ENCODE data around the gene ZNF563.
"Not testable (repeated sequence)": the region's sequence is repeated elsewhere in the genome, so short reads cannot be mapped to it uniquely, and the experiment has no call there.

Gene ZNF563

DNA sequence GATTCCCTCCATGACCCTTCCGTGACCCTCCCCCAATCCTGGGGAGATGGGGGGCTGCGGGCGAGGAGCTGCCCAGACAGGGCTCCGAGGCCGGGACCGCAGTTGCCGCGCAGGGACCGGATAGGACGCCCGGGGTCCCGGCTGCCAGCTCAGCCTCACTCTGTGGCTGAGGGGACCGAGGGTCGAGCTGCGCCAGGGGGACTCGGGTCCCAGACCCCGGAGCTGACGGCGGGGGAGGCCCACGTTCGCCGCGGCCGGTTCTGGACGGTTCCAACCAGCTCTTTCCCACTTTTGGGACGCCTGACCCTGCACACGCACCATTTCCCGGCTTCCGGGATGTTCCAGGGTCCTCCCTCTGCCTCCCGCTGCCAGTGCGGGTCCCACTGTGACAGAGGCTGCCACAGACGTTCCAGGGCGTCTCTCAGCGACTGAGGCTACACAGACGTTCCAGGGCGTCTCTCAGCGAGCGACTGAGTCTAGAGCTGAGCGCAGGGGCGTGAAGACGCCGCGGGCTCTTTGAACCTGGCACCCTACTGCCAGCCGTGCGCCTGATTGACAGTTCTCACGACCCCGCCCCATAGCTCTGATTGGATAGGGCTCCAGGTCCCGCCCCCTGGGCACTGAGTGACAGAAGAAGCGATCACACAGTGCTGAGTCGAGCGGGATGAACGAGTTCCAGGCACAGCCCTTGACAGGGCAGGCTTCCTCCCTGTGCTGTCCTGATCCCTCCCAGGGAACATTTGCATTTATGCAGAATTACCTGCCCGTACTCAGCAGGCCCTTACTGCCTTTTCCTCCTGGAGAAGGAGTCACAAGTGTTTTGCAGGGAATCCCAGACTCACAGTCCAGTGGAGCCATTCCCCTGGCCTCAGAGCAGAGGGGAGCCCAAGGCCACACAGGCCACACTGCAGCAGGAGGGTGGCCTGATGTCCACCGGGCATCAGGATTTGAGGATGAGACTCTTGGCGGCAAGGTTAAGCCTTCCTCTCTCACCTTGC lies at the start of gene ZNF563:
TSS of gene ZNF563 (minus strand) at position 472 of the 998 bp plus-strand sequence. CDS start at position 321, 151 bp downstream.
- intact Hi-C loops (cut with DNase I), result no loop called here
- peak; percentile 96 to 100 (median 99) for DNase-seq

- intact Hi-C loops (cut with DNase I), result no loop called here
- DNase-seq, result no peak
Measured at GRCh38 chr19:12380444-12380737, 47.0 kb upstream of the ZNF563 start.

DNA sequence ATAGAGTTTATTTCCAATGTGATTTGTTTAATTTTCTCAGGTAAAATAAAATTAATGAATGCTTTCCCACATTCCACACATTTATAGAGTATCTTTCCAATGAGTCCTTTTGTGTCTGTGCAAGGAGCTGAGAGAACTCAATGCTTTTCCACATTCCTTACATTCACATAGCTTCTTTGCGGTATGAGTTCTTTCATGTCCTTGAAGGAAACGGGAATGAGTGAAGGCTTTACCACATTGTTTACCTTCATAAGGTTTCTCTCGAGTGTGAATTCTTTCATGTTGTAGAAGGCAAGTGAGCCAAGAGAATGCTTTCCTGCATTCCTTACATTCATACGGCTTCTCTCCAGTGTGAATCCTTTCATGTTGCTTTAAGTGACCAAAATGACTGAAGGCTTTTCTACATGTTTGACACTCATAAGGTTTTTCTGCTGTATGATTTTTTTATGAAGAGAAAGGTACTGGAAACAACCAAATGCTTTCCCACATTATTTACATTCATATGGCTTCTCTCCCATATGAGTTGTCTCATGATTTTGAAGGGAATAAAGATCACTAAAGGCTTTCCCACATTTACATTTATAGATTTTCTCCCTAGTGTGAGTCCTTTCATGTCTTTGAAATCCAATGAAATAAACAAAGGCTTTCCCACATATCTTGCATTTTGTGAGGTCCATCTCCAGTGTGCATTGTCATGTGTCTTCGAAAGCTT lies 46.5 kb upstream of the ZNF563 start:
- intact Hi-C loops (cut with DNase I), result no loop called here
- no peak for DNase-seq

DNA sequence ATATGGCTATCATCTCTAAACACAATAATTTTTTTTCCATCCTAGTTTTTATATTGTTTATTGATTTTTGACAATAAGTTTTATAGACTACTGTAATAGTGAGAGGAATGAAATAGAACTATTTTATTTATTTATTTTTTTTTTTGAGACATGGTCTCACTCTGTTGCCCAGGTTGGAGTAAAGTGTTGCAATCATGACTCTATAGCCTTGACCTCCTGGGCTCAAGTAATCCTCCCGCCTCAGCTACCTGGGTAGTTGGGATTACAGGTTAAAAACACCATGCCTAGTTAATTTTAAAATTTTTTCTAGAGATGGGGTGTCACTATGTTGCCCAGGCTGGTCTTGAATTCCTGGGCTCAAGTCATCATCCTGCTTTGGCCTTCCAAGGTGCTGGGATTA lies 40.6 kb upstream of the ZNF563 start:
- no peak for DNase-seq
- intact Hi-C loops (cut with DNase I), result no loop called here

- intact Hi-C loops (cut with DNase I), result loop anchor here (10.0 kb wide), 1 partner anchor 71 kb away; the partner anchor contains the start of gene ZNF44
- DNase-seq, result peak; percentile 87 to 99 (median 97)
Measured at GRCh38 chr19:12365236-12366162, 32.1 kb upstream of the ZNF563 start, which contains the start of gene ZNF442. ZNF442 (minus strand) TSS chr19:12365683; CDS start chr19:12363631, 2,052 bp downstream.

- intact Hi-C loops (cut with DNase I), result loop anchor here (10.0 kb wide), 1 partner anchor 70 kb away; the partner anchor contains the start of gene ZNF44
- peak in 32 of 42 donors; percentile 3 to 47 (median 18) for DNase-seq
Measured at GRCh38 chr19:12364391-12365235, 31.2 kb upstream of the ZNF563 start.

GRCh38 chr19:12362236-12362635 lies 28.8 kb upstream of the ZNF563 start:
- intact Hi-C loops (cut with DNase I), result loop anchor here (10.0 kb wide), 1 partner anchor 67 kb away; the partner anchor contains the start of gene ZNF44
- not testable (repeated sequence) for DNase-seq

GRCh38 chr19:12353375-12353774 lies 19.9 kb upstream of the ZNF563 start:
- intact Hi-C loops (cut with DNase I), result no loop called here
- DNase-seq, result no peak

DNA sequence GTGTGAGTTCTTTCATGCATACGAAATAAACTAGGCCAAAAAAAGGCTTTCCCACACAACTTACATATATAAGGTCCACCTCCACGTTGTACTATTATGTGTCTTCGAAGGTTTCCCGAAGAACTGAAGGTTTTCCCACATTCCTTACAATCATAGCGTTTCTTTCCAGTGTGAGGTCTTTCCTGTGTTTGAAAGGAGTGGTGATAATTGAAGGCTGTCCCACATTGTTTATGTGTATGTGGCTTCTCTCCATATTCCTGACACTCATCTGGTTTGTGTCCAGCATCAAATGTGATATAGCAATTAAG lies 17.4 kb upstream of the ZNF563 start:
- intact Hi-C loops (cut with DNase I), result no loop called here
- DNase-seq, result no peak

DNA sequence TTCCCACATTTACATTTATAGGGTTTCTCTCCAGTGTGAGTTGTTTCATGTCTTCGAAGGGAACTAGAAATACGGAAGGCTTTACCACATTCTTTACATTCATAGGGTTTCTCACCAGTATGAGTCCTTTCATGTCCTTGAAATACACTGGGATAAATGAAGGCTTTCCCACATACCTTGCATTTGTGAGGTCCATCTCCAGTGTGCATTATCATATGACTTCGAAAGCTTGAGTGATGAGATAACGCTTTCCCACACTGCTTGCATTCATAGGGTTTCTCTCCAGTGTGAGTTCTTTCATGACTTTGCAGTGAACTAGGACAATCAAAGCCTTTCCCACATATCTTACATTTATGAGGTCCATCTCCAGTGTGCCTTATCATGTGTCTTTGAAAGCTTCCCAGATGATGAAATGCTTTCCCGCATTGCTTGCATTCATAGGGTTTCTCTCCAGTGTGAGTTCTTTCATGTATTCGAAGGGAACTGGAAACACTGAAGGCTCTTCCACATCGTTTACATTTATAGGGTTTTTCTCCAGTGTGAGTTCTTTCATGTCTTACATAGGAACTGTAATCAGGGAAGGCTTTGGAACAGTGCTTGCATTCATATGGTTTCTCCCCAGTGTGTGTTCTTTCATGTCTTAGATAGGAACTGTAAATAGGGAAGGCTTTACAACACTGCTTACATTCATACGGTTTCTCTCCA lies 16.9 kb upstream of the ZNF563 start:
- intact Hi-C loops (cut with DNase I), result no loop called here

GRCh38 chr19:12346896-12347295 lies 13.5 kb upstream of the ZNF563 start:
- DNase-seq, result no peak

More for the DNA sequence above, 16.9 kb upstream of the ZNF563 start:
- no peak for DNase-seq

DNA sequence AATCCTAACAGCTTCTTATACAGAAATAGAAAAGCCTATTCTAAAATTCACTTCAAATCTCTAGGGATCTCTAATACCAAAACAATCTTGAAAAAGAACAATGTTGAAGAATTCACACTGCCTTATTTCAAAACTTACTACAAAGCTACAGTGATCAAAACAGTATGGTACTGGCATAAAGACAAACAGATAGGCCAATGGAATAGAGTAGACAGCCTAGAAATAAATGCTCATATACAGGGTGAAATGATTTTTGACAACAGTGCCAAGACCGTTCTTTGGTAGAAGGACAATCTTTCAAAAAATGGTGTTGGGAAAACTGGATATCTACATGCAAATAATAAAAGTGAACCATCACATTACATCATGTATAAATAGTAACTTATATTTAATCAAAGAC lies 11.8 kb upstream of the ZNF563 start:
- no peak for DNase-seq

More at GRCh38 chr19:12346896-12347295, 13.5 kb upstream of the ZNF563 start:
- intact Hi-C loops (cut with DNase I), result no loop called here

DNA sequence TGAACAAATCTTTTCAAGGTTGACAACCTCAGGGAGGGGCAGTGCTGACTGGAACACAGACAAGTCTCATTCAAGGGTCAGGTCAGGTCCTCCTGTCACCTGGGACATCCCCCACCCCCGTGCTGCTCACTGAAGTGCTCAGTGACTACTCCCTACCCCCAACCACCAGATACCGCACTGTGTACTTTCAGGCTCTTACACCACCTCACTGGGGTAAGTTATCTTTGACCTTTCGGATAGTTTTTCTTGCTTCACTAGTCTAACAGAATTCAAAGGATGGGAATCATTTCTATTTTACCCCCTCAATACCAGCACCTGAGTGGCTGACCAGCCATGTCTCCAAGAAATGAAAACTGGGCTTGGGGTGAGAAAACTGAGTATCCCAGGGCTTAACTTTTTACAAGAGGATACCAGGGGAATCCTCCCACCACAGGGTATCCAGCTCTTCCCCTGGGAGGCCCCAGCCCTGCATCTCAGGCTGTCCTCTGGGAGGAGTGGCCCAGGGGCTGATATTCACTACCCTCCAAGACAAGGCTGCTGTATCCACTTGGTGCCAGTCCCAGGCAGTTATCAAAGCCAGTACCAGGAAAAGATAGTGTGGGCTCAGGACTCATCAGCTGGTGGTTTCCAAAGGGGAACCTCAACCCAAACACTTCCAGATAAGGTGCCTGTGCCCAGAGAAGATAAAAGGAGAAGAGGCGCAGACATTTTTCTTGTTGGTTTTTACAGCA lies 2.1 kb downstream of the ZNF563 start:
- no peak for DNase-seq
- intact Hi-C loops (cut with DNase I), result no loop called here

More for the DNA sequence above, 11.8 kb upstream of the ZNF563 start:
- intact Hi-C loops (cut with DNase I), result no loop called here

DNA sequence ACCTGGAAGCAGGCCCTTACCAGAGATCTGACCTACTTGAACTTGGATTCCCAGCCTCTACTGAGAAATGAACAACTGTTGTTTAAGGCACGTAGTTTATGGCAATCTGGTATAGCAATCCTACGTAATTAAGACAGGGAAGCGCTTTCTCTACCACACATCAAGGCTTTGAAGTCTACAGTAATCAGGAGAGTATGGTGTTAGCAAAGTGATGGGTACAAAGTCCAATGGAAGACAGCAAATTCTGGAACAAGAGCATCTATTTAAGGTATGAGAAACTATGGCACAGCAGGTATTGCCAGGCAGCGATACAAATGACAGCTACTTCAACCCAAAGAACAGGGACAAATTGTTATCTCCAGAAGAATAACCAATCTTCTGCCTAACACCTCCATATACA lies 3.1 kb downstream of the ZNF563 start:
- intact Hi-C loops (cut with DNase I), result no loop called here
- DNase-seq, result no peak

- intact Hi-C loops (cut with DNase I), result no loop called here
- DNase-seq, result no peak
Measured at GRCh38 chr19:12325690-12326089, 7.7 kb downstream of the ZNF563 start.

- intact Hi-C loops (cut with DNase I), result no loop called here
- DNase-seq, result no peak
Measured at GRCh38 chr19:12318782-12319413, 14.5 kb downstream of the ZNF563 start.

Measured in head of caudate nucleus (tissue), 42 donors.